NCI-H446 treated with DMSO at 0.1 percent for 48 hours (cell line): ENCODE measurements around the gene MDFIC.

Experiments used
- DNase-seq: peaks from one replicate; lab custom pipeline; 2025; lab: John Stamatoyannopoulos, UW

MDFIC gene

DNA sequence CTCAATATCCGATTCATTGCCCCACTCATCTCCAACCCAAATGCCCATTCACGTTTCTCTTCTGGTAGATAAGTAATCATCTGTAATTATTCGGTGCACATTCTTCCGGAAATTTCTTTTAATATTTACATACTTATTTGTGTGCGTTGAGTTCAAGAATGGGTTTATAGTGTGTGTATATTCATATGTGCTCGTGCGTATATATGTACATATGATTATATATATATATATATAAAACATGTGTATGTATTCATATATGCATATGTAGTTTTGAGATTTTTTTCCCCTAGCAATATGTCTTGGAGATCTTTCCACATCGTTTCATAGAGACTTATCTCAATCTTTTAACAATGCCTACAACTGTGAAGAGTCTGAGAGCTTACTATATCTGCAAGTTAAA is 118.2 kb downstream of the MDFIC start:
- DNase-seq = no peak

DNA sequence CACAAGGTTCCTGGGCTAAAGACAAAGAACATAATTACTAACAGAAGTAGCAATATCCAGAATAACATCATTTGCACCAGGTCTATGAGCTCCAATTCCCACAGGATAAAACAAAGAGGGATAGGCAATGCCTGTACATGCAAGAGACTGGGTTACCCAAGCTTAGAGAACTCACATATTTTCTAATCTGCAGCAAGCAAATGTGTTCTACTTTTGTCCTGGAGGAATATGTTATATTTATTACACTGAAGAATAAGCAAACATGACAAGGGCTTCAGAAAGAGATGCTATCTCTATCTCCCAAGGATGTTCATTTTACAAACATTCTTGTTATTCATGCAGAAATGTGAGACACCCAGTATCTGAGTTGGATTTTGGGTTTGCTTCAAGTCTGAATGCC is 118.6 kb downstream of the MDFIC start:
- DNase-seq = no peak

DNA sequence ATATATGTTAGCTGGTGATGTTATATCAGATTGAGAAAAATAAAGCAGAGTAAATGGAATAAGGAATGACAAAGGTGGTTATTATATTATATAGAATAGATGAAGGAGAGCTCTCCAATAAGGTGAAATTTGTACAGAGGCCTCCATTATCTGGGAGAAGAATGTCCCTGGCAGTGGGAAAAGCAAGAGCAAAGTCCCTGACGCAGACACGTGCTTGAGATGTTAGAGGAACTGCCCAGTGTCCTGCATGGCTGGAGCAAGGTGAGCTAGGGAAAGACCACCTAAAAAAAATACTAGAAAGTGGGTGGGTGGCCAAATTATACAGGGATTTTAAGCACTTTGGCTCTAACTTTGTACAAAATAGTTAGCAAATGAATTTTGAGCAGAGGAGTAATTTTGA is 120.7 kb downstream of the MDFIC start:
- DNase-seq = no peak

DNA sequence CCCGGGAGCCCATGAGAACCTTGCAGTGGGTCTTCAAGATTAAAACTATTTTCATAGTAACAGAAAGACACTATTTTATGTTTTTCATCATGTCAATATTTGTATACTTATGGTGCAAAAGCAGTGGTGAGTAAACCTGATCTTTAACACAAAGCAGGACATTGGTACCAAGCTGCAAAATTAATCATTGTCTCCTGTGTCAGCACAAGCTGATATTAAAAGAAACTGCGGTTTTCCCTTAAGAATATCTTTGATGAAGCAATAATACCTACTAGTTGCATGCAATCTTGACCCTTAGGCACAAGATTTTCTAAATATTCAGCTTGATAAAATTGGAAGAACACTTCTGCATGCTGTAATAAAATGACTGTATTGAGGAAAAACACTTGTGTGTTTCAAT is 121.7 kb downstream of the MDFIC start:
- no peak for DNase-seq

DNA sequence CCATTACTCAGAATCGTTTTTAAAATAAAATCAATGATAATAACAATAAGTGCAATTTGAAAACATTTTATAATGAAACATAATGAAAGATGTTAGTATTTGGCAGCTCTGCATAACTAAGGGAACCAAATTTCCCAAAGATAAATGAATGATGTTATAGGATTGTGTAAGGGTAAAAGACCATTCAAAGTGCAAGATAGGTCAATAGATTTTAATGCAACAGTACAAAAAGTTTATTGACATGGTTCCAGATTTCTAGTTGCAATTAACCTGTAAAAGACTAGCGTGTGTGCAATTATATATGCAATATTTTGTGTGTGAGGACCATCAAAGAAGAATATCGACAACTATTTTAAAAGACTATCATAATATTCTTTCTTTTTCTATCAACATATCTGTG is 122.3 kb downstream of the MDFIC start:
- DNase-seq = no peak

DNA sequence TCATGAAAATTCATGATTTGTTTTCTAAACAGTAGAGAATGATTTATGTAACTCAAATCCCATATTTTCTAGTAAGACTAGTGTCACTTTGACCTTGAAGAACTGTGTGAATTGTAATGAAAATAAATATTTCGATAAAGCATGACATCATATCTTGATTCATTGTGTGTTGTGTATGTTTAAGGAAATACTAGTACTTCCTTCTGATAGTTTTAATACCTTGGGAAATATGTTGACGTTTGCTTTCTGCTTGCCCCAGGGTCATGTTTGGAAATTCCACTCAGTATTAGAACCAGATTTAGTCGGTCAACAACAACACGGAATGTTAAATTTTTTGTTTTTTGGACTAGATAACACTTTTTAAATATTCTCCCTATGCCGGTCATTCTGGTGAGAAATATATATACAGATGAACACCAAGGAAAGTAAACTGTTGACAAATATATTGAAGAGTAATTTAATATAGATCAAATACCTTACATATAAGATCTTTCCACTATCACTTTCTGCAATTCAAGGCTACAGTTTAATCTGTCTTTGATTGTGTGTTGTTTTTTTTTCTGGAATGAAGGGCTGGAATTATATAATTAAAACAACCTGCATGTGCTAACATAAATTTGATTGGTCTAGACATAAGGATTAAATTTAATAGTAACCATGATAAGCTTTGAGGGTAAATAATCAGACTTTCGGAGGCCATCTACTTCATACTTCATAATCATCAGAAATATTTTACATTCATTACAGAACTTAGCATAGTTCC is 126.2 kb downstream of the MDFIC start:
- DNase-seq = no peak

DNA sequence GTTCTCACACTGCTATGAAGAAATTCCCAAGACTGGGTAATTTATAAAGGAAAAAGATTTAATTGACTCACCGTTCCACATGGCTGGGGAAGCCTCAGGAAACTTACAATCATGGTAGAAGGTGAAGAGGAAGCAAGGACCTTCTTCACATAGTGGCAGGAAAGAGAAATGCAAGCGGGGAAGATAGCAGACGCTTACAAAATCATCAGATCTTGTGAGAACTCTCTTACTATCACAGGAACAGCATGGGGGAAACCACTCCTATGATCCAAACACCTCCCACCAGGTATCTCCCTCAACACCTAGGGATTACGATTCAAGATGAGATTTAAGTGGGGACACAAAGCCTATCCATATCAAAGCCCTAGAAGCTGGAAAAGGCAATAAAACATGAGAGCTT is 130.8 kb downstream of the MDFIC start:
- no peak for DNase-seq

DNA sequence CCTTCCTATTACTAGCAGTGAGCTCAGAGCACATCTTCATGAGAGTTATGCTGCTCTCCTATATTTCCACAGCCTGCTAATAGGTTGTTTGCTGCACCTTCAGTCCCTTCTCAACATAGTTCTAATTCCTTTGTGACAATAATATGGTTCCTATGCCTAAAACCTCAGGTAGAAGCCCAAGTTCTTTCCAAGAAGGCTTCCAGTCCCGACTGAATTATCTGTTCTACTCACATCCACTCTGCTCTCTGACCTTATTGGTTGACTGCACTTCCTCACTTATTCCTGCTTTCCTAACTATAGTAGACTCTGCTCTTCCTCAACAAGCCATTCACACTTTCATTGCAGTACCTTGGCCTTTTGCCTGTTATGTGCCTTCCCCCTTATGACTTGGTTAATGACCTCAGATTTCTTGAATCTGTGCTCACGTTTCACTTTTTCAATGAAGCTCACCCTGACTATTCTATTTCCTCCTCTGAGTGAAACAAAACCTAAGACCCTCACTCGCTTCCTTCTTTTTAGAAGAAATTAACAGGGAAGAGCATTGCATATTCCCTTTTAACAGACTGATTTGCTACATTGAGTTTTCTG is 132.7 kb downstream of the MDFIC start:
- no peak for DNase-seq

DNA sequence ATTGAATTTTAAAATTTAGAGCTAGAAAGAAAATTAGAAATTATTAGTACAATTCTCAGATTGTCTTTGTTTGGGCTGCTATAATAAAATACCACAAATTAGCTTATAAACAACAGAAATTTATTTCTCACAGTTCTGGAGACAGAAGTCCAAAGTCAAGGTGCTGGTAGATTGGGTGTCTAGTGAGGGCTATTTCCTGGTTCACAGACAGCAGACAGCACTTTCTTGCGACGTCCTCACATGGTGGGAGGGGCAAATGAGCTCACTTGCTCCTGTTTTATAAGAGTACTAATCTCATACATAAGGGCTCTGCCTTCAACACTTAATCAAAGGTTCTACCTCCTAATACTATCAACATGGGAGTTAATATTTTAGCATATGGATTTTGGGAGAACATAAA is 134.1 kb downstream of the MDFIC start:
- DNase-seq = no peak

DNA sequence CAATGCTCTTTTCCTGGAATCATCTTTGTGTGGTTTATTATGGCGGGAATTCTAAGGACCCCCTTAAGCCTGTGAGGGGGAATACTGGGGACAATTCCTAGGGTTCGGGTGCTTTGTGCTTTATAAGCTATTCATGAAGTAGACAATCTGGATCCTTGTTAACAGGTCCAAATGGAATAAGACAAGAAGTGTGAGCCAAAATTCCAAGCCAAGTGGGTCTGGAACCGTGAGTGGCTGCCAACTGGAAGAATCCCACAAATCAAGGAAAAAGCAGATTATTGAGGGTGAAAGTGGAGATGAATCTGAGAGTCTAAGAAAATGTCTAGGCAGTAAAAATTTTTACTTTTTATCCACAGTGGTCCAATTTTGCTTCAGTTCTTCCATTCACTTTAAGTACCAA is 136.8 kb downstream of the MDFIC start:
- DNase-seq = peak; percentile 3

DNA sequence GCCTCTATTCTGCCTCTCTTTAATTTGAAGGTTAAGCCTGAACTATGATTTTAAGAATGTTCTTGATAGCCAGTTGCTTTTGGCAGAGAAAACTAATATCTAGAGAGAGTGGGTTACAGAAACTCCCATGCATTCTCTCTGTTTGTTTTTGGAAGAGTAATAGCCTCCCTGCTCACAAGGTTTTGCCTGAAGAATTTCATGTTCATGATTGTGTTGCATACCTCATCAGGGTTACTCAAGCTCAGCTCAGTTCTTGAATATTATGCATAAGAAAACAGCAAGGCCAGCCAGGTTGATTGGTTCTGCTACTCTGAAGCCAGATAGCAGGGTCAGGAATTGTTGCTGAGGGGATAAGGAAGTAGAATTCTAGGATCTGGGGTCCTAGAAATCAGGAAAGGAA is 137.4 kb downstream of the MDFIC start:
- DNase-seq = no peak

DNA sequence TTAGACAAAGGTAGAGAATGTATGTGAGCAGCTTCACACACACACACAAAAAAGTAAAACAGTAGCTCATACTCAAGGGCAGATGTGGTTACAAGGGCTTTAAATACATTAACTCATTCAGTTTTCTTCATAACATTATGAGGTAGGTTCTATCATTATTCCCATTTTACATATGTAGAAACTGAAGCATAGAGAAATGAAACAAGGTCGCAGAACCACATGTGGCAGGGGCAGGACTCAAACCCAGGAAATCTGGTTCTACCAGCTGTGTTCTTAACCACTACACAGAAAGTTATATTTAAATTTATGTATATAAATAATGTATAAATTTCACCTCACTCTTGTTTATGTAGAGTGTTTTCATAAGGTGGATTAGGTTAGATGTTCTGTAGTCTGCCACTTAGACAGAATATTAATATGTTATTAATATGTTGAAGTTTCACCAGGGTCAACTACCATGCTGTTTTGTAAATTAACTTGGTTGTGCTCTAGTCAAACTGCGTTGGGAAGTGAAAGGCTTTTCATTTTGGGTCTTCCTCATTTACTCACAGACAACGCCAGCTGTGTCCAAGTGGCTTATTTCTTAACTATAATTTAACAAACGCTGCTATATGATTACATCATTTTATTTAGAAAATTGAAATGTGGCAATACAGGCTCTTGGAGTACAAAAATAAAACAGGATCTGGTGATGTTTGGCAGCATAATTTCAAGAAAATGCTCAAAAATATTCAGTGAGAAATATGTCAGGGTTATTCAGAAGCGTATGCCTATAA is 138.4 kb downstream of the MDFIC start:
- no peak for DNase-seq

DNA sequence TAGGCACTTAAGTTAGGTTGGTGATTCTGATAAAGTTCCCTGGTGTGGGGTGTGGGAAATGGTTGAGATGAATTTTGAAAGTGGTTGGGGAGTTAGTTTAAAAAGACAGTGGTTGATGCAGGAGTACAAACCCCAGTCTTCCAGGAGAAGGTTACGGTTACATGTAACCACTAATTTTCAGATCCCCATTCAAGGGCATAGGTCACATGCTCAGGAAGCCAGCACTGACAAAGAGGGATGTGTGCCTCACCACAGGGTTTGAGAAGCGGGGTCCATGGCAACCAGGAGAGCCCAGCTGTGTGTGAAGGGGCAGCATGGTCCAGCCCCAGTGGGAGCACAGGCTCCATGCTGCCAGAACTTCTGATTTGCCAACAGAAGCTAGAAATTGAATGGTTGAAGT is 144.2 kb downstream of the MDFIC start:
- no peak for DNase-seq

DNA sequence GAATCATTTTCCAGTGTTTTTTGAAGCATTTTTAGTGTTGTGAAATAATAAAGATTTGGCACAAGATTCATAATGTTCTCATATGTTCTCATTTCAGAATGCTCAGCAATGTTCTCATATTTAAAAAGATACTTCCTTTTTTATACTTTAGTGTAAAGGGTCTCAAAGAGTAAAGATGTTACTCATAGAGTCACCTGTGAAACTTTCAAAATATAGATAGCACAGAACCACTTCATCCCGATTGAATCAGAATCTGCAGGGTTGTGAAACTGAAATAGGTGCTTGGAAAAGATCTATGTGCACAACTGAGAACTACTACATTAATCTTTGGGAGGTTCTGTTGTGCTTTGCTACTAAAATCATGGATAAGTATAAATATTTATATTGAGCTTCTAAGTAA is 144.7 kb downstream of the MDFIC start:
- no peak for DNase-seq

DNA sequence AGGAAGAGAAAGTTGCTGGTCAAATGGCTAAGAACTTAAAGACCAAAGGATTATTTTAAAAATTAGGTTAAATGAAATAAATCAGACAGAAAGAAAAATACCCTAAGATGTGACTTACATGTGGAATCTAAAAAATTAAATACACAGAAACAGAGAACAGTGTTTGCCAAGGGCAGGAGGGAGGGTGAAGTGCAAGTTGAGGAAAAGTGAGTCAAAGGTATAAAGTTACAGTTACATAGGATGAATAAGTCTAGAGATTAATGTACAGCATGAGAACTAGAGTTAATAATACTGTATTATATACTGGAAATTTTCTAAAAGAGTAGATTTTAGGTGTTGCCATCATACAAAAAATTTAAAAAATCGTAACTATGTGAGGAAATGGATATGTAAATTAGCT is 146.3 kb downstream of the MDFIC start:
- DNase-seq = no peak
